A549 (cell line): ENCODE data around the gene RAPGEFL1. TPM values are rescaled to one million over a fixed set of nuclear protein-coding genes. Genes with fewer than 3 reads are reported as not detected.

Experiments used
- polyA plus RNA-seq, 4 experiments: library from polyadenylated mRNA; depleted of rRNA in 3 of 4; stranded (reverse); fragments of >200 nt; fragmentation: RNase III in 1 of 4; extraction: RNeasy Plus Mini Kit Qiagen cat#74134 plus additional on column Dnase treatment in 1 of 4; gene quantifications; 2 replicates in 3 of 4; 3 replicates in 1 of 4; pipeline ENCODE4 v1.2.3, GENCODE V29; 2011 to 2017
- small RNA-seq, 6 experiments: library from RNA; depleted of rRNA; stranded (forward); fragments of <200 nt; gene quantifications; one replicate each; pipeline ENCODE3, GENCODE V24; 2012

RAPGEFL1 gene
- polyA plus RNA-seq, 2 of the 4 experiments (the other 2 are of a cell fraction) = 4.1 to 4.8 TPM

Small RNAs within 50 kb of the gene (small RNA-seq; reads per million reads assigned to genes)
- 0 reads per million in 6 experiments for gene MIR6867

Other genes starting within 250 kb of the RAPGEFL1 start
- gene ORMDL3, start 249.9 kb upstream of the RAPGEFL1 start, polyA plus RNA-seq (2011; rRNA removed) = 26.9 and 49.0 TPM in 2 replicates
- 41.4 to 52.1 TPM (median 51.0 TPM) in 3 replicates for gene ORMDL3, start 249.9 kb upstream of the RAPGEFL1 start, polyA plus RNA-seq (2017; fragmentation: RNase III; extraction: RNeasy Plus Mini Kit Qiagen cat#74134 plus additional on column Dnase treatment)
- not detected in 2 replicates for gene LRRC3C, start 249.7 kb upstream of the RAPGEFL1 start, polyA plus RNA-seq (2011; rRNA removed)
- not detected in 3 replicates for gene LRRC3C, start 249.7 kb upstream of the RAPGEFL1 start, polyA plus RNA-seq (2017; fragmentation: RNase III; extraction: RNeasy Plus Mini Kit Qiagen cat#74134 plus additional on column Dnase treatment)
- not detected in 2 replicates for gene GSDMA, start 214.5 kb upstream of the RAPGEFL1 start, polyA plus RNA-seq (2011; rRNA removed)
- gene GSDMA, start 214.5 kb upstream of the RAPGEFL1 start, polyA plus RNA-seq (2017; fragmentation: RNase III; extraction: RNeasy Plus Mini Kit Qiagen cat#74134 plus additional on column Dnase treatment) = not detected in 3 replicates
- gene PSMD3, start 196.7 kb upstream of the RAPGEFL1 start, polyA plus RNA-seq (2011; rRNA removed) = 87.7 and 113 TPM in 2 replicates
- 186 to 193 TPM (median 187 TPM) in 3 replicates for gene PSMD3, start 196.7 kb upstream of the RAPGEFL1 start, polyA plus RNA-seq (2017; fragmentation: RNase III; extraction: RNeasy Plus Mini Kit Qiagen cat#74134 plus additional on column Dnase treatment)
- gene CSF3, start 162.0 kb upstream of the RAPGEFL1 start, polyA plus RNA-seq (2011; rRNA removed) = 0.41 TPM in 1 of 2 replicates, not detected in the other
- gene CSF3, start 162.0 kb upstream of the RAPGEFL1 start, polyA plus RNA-seq (2017; fragmentation: RNase III; extraction: RNeasy Plus Mini Kit Qiagen cat#74134 plus additional on column Dnase treatment) = not detected in 3 replicates
- gene MED24, start 123.1 kb upstream of the RAPGEFL1 start, polyA plus RNA-seq (2011; rRNA removed) = 63.6 and 89.5 TPM in 2 replicates
- 60.7 to 64.5 TPM (median 60.8 TPM) in 3 replicates for gene MED24, start 123.1 kb upstream of the RAPGEFL1 start, polyA plus RNA-seq (2017; fragmentation: RNase III; extraction: RNeasy Plus Mini Kit Qiagen cat#74134 plus additional on column Dnase treatment)
- 20.1 and 27.4 TPM in 2 replicates for gene THRA, start 114.5 kb upstream of the RAPGEFL1 start, polyA plus RNA-seq (2011; rRNA removed)
- gene THRA, start 114.5 kb upstream of the RAPGEFL1 start, polyA plus RNA-seq (2017; fragmentation: RNase III; extraction: RNeasy Plus Mini Kit Qiagen cat#74134 plus additional on column Dnase treatment) = 16.1 to 23.7 TPM (median 22.5 TPM) in 3 replicates
- gene NR1D1, start 76.9 kb upstream of the RAPGEFL1 start, polyA plus RNA-seq (2011; rRNA removed) = 1.2 and 2.4 TPM in 2 replicates
- 3.0 to 4.6 TPM (median 4.4 TPM) in 3 replicates for gene NR1D1, start 76.9 kb upstream of the RAPGEFL1 start, polyA plus RNA-seq (2017; fragmentation: RNase III; extraction: RNeasy Plus Mini Kit Qiagen cat#74134 plus additional on column Dnase treatment)
- gene MSL1, start 55.5 kb upstream of the RAPGEFL1 start, polyA plus RNA-seq (2011; rRNA removed) = 87.8 and 95.1 TPM in 2 replicates
- gene MSL1, start 55.5 kb upstream of the RAPGEFL1 start, polyA plus RNA-seq (2017; fragmentation: RNase III; extraction: RNeasy Plus Mini Kit Qiagen cat#74134 plus additional on column Dnase treatment) = 60.4 to 70.1 TPM (median 64.8 TPM) in 3 replicates
- gene CASC3, start 36.9 kb upstream of the RAPGEFL1 start, polyA plus RNA-seq (2011; rRNA removed) = 62.8 and 67.9 TPM in 2 replicates
- gene CASC3, start 36.9 kb upstream of the RAPGEFL1 start, polyA plus RNA-seq (2017; fragmentation: RNase III; extraction: RNeasy Plus Mini Kit Qiagen cat#74134 plus additional on column Dnase treatment) = 44.5 to 48.2 TPM (median 45.5 TPM) in 3 replicates
- gene WIPF2, start 41.8 kb downstream of the RAPGEFL1 start, polyA plus RNA-seq (2011; rRNA removed) = 13.8 and 15.3 TPM in 2 replicates
- 19.3 to 21.5 TPM (median 20.8 TPM) in 3 replicates for gene WIPF2, start 41.8 kb downstream of the RAPGEFL1 start, polyA plus RNA-seq (2017; fragmentation: RNase III; extraction: RNeasy Plus Mini Kit Qiagen cat#74134 plus additional on column Dnase treatment)
- gene CDC6, start 110.4 kb downstream of the RAPGEFL1 start, polyA plus RNA-seq (2011; rRNA removed) = 71.4 and 79.5 TPM in 2 replicates
- gene CDC6, start 110.4 kb downstream of the RAPGEFL1 start, polyA plus RNA-seq (2017; fragmentation: RNase III; extraction: RNeasy Plus Mini Kit Qiagen cat#74134 plus additional on column Dnase treatment) = 66.6 to 67.5 TPM (median 67.0 TPM) in 3 replicates
- gene RARA, start 131.7 kb downstream of the RAPGEFL1 start, polyA plus RNA-seq (2011; rRNA removed) = 8.6 and 9.9 TPM in 2 replicates
- 17.2 to 18.5 TPM (median 17.9 TPM) in 3 replicates for gene RARA, start 131.7 kb downstream of the RAPGEFL1 start, polyA plus RNA-seq (2017; fragmentation: RNase III; extraction: RNeasy Plus Mini Kit Qiagen cat#74134 plus additional on column Dnase treatment)
- gene GJD3, start 187.3 kb downstream of the RAPGEFL1 start, polyA plus RNA-seq (2011; rRNA removed) = 0.09 TPM in 1 of 2 replicates, not detected in the other
- 0.40 to 1.2 TPM (median 0.70 TPM) in 3 replicates for gene GJD3, start 187.3 kb downstream of the RAPGEFL1 start, polyA plus RNA-seq (2017; fragmentation: RNase III; extraction: RNeasy Plus Mini Kit Qiagen cat#74134 plus additional on column Dnase treatment)
- gene TOP2A, start 240.4 kb downstream of the RAPGEFL1 start, polyA plus RNA-seq (2011; rRNA removed) = 273 and 416 TPM in 2 replicates
- gene TOP2A, start 240.4 kb downstream of the RAPGEFL1 start, polyA plus RNA-seq (2017; fragmentation: RNase III; extraction: RNeasy Plus Mini Kit Qiagen cat#74134 plus additional on column Dnase treatment) = 210 to 241 TPM (median 226 TPM) in 3 replicates